AG09309 (cell line): ENCODE data around the gene XDH.

ENCODE experiments used
- DNase-seq: peaks from one replicate; pipeline ENCODE4 v3.0.0-alpha.2; 2010; ENCODE audit warnings: low read depth
- H3K4me3 ChIP-seq: 2 replicates; pipeline ENCODE4 v1.5.1; 2011; ENCODE audit warnings: mild to moderate bottlenecking, low read depth, low read length, moderate library complexity; ENCODE audit not compliant: control insufficient read depth
- TF ChIP-seq, protein P1 (sequence below): IDR thresholded peaks from 2 replicates; pipeline ENCODE4 v1.5.1; 2011; ENCODE audit warnings: mild to moderate bottlenecking, low read depth, low read length, inconsistent platforms; ENCODE audit not compliant: insufficient read depth, control insufficient read depth; ENCODE audit errors: missing control alignments

XDH gene

DNA sequence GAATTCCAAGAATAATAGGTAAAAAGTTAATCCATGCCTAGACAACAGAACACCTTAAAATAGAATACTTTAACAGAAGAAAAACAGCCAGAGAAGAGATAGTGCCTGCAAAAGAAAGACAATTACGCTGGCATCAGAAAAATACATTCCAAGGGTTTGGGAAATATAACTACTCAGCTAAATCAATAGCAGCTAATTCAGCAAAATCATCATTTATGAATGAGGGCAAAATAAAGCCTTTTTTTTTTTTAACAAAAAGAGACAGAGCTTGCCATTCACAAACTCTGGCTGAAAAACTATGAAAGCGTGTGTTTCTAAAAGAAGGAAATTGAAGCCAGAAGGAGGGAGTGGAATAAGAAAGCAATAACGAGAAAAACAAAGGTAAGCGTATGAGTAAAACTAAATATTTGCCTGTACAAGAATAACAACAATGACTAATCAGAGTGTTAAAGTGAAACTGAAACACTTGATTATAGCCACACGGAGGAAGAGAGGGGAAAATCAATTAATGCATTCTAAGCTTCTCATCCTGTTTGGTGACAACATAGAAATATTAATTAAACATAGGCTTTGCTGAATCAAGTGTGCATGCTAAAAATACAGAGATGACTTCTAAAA lies 90.4 kb downstream of the XDH start:
- no peak overlapping the region for H3K4me3 ChIP-seq
- no peak for DNase-seq
- TF ChIP-seq, protein P1, sequence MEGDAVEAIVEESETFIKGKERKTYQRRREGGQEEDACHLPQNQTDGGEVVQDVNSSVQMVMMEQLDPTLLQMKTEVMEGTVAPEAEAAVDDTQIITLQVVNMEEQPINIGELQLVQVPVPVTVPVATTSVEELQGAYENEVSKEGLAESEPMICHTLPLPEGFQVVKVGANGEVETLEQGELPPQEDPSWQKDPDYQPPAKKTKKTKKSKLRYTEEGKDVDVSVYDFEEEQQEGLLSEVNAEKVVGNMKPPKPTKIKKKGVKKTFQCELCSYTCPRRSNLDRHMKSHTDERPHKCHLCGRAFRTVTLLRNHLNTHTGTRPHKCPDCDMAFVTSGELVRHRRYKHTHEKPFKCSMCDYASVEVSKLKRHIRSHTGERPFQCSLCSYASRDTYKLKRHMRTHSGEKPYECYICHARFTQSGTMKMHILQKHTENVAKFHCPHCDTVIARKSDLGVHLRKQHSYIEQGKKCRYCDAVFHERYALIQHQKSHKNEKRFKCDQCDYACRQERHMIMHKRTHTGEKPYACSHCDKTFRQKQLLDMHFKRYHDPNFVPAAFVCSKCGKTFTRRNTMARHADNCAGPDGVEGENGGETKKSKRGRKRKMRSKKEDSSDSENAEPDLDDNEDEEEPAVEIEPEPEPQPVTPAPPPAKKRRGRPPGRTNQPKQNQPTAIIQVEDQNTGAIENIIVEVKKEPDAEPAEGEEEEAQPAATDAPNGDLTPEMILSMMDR: no peak

DNA sequence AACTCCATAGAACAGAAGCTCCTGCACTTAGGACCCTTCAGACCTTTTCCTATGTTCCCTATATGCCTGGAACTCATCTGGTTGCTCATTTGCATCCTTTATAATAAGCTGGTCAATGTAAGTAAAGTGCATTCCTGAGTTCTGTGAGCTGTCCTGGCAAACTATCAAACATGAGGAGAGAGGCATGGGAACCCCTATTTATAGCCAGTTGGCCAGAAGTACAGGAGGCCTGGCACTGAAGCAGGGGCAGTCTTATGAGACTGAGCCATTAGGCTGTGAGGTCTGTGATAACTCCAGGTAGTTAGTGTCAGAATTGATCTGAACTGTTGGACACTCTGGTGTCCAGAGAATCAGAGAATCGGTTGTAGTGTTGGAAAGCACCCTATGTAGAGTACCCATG lies 92.2 kb downstream of the XDH start:
- TF ChIP-seq, protein P1: no peak
- H3K4me3 ChIP-seq: no peak overlapping the region
- DNase-seq: no peak

DNA sequence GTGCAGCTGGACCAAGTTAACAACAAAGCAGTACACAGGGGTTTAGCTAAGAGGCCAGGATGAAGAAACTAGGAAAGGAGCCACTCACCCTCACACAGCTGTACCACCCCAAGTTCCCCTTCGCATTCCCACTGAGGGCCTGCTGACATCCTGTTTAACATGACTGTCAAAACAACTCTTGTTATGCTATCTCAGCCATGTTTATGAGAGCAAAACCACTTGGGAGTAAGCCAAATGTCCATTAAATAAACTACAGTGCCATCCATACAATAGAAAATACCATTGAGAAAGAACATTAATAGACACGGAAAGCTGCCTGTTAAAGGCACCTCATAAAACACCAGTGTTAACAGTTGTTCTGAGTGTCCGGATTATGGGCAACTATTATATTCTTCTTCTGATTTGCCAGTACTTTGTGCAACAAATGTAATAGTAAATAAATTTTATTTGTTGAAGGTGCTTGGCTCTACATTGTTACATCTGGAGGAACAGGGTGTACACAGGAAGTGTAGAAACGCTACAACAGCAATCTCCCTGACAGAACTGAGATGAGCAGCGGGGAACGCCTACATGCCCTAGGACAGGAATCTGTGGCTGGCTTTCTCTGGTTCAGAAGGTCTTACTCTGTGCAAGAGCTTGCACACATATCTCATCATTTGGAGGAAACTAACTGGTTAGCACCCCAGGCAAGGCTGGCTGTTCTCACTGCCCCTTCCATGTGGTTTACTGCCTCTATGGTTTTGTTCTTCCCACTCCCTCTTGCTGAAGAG lies 95.0 kb downstream of the XDH start:
- TF ChIP-seq, protein P1: no peak
- peak; percentile 55 for DNase-seq
- no peak overlapping the region for H3K4me3 ChIP-seq

DNA sequence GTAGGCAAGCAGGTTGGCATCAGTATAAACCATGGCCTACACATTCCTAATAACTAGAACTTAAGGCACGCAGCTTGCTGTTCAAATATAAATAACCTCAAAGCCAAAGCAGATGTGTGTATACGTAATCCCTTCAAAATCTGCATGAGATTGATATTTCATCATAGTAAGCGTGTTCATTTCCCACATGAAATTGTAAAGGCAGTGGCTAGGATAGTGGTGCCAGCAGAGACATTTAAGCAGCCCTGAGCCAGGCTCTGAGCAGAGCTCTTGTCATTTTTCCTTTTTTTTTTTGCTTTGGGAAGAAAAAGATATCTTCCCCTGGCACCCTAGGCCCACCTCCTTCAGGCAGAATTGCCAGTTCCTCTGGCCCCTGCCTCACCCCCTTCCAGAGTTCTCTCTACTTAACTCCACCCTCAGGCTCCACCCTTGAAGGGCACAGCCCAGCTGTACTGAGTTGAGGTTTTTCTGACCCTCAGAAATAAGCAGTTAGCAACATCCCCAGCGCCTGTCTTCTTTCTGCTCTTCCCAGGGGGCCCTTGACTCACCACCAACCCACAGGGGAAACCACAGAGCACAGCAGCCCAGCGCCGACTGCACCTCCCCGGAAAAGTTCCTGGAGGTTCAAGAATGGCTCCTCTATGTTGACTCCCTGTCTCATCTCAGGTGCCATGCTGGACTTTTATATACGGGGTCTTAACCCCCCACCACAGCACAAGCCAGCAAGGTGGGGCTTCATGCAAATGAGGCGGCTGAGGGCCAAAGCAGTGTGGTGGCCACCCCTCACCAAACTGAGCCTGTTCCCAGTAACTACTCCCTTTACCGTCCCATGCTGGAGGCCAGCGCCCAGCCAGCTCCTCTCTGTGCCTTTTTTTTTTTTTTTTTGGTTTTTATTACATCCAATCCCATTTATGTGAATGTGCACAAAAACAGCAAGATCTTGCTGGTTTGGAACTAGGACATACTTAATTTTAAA lies 95.9 kb downstream of the XDH start:
- TF ChIP-seq, protein P1: no peak
- peak; percentile 73 for DNase-seq
- H3K4me3 ChIP-seq: no peak overlapping the region

DNA sequence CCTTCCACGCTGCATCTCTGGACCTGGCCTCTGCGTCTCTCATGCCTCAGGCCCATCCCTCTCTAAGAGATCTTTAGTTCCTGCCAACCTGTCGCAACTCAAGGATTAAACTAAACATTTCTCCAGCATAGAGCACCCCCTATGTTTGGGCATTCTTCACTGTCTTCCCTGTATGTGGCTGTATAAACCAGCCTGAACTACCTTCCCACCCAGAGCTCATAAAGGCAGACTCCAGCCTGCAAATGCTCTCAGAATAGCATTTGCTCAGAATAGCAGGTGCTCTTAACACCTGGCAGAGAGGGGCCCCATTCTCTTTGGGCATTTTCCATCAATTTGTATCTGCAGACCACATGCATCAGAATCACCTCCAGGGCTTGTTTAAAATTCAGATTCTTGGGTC lies 97.1 kb downstream of the XDH start:
- TF ChIP-seq, protein P1: no peak

DNA sequence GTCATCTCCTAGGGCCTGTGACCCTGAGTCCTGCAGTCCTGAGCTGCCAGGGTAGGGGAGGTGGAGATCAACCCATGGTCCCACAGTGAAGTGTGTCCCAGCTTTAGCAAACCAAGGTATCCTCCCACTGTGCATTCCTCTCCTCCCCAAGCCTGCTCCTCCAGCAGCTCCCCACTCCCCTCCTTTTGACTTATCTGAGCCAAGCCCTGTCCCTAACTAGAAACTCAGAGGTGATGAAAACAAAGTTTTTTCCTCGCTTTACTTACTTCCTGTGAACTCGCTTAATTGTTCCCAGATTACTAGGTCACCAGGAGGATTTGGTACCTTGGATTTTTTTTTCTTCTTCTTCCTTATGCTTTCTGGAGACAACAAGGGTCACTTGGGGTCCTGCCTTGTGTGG lies 99.8 kb downstream of the XDH start:
- DNase-seq: no peak
- TF ChIP-seq, protein P1: no peak
- H3K4me3 ChIP-seq: no peak overlapping the region

More for the DNA sequence above, 97.1 kb downstream of the XDH start:
- DNase-seq: no peak
- no peak overlapping the region for H3K4me3 ChIP-seq
